HCT116 (cell line): ENCODE measurements around the gene HDAC5. TPM values are rescaled to one million over a fixed set of nuclear protein-coding genes. Genes with fewer than 3 reads are reported as not detected.

Experiments used
- ATAC-seq: fragments of 200-7000 bp; cut with Tn5 transposase; 2 replicates; pipeline ENCODE4 v1.9.1; 2020; ENCODE audit warnings: mild to moderate bottlenecking, moderate library complexity
- BruUV-seq: library from RNA; stranded (reverse); fragments of 400-500 nt; replicated peaks from 2 replicates; lab custom pipeline; 2021; lab: Mats Ljungman, UMichigan
- CTCF ChIA-PET: fragments of 300-600 bp; sonication (Branson Sonifier 250); formaldehyde crosslinking; loops from one replicate; lab custom pipeline; 2021; ENCODE audit warnings: antibody characterized with exemption; lab: Charles Lee
- POLR2A ChIA-PET: fragments of 300-600, 350-600 bp; sonication (Branson Sonifier 250); formaldehyde crosslinking; loops from one replicate; lab custom pipeline; 2021; ENCODE audit warnings: antibody characterized with exemption; lab: Charles Lee
- RAD21 ChIA-PET, 2 experiments: fragments of 300-600 bp; sonication (Branson Sonifier 250); formaldehyde crosslinking; loops; one replicate each; lab custom pipeline; 2023; ENCODE audit warnings: low total read pairs in 2 of 2; ENCODE audit not compliant: uncharacterized antibody in 2 of 2, unreplicated experiment in 2 of 2, low non-redundant PET in 1 of 2; lab: Charles Lee
- DNase-seq: peaks from one replicate; pipeline ENCODE4 v3.0.0-alpha.2; 2010; ENCODE audit warnings: low read depth, low spot score
- H2AFZ ChIP-seq: fragments of 200-600 bp; shearing (Covaris generic), sonication (generic); 2 replicates; pipeline ENCODE4 v1.6.1; 2017; ENCODE audit warnings: low read depth, mixed run types, mixed read lengths, antibody characterized with exemption, low read length; ENCODE audit not compliant: poor library complexity, severe bottlenecking
- H3K27ac ChIP-seq: 2 replicates; pipeline ENCODE4 v1.5.1; 2012; ENCODE audit warnings: low read depth, low read length
- H3K27me3 ChIP-seq: fragments of 200-600 bp; sonication (generic); 2 replicates; pipeline ENCODE4 v1.6.1; 2016; ENCODE audit warnings: mixed run types, low read length, mixed read lengths; ENCODE audit not compliant: insufficient read depth
- H3K36me3 ChIP-seq, 2 experiments: fragments of 200-500 bp in 1 of 2; fragments of 200-600 bp in 1 of 2; sonication (Bioruptor generic) in 1 of 2; sonication (generic) in 1 of 2; 2 replicates each; pipeline versions ENCODE4 v1.5.1 to v1.6.1; 2014 to 2016; ENCODE audit warnings: low read length in 2 of 2, inconsistent platforms in 1 of 2, mixed read lengths in 1 of 2, mixed run types in 1 of 2; ENCODE audit not compliant: insufficient read depth in 2 of 2, control insufficient read depth in 1 of 2
- H3K4me1 ChIP-seq, 2 experiments: fragments of 200-600 bp in 1 of 2; sonication (generic) in 1 of 2; 2 replicates each; pipeline versions ENCODE4 v1.5.1 to v1.6.1; 2012 to 2017; ENCODE audit warnings: low read length in 2 of 2, inconsistent platforms in 1 of 2, mild to moderate bottlenecking in 1 of 2, mixed read lengths in 1 of 2, mixed run types in 1 of 2, moderate library complexity in 1 of 2; ENCODE audit not compliant: insufficient read depth in 2 of 2, control insufficient read depth in 1 of 2
- H3K4me2 ChIP-seq: fragments of 200-600 bp; sonication (generic); 2 replicates; pipeline ENCODE4 v1.6.1; 2017; ENCODE audit warnings: mixed run types, low read length, mixed read lengths
- H3K4me3 ChIP-seq, 2 experiments: fragments of 200-600 bp in 1 of 2; sonication (generic) in 1 of 2; replicated peaks in 1 of 2; 2 replicates each; pipeline ENCODE4 v1.5.1; 2011 to 2016; ENCODE audit warnings: low read length in 2 of 2, control low read depth in 1 of 2, low read depth in 1 of 2, mild to moderate bottlenecking in 1 of 2, mixed read lengths in 1 of 2, mixed run types in 1 of 2
- H3K79me2 ChIP-seq: fragments of 200-600 bp; sonication (generic); 2 replicates; pipeline ENCODE4 v1.6.1; 2017; ENCODE audit warnings: mild to moderate bottlenecking, mixed run types, low read length, moderate library complexity, mixed read lengths; ENCODE audit not compliant: insufficient read depth
- H3K9ac ChIP-seq: fragments of 200-600 bp; sonication (generic); 2 replicates; pipeline ENCODE4 v1.6.1; 2016; ENCODE audit warnings: low read length, mixed read lengths
- H3K9me2 ChIP-seq: fragments of 200-600 bp; sonication (generic), shearing (Covaris generic); 2 replicates; pipeline ENCODE4 v1.6.1; 2017; ENCODE audit warnings: mixed run types, mild to moderate bottlenecking, moderate library complexity; ENCODE audit not compliant: insufficient read depth
- H3K9me3 ChIP-seq, 2 experiments: fragments of 200-500 bp in 1 of 2; fragments of 200-600 bp in 1 of 2; sonication (Bioruptor generic) in 1 of 2; sonication (generic) in 1 of 2; 2 replicates each; pipeline ENCODE4 v1.6.1; 2014 to 2017; ENCODE audit warnings: low read length in 2 of 2, mixed read lengths in 2 of 2, inconsistent platforms in 1 of 2, low read depth in 1 of 2, mild to moderate bottlenecking in 1 of 2, mixed run types in 1 of 2, moderate library complexity in 1 of 2; ENCODE audit not compliant: control insufficient read depth in 1 of 2, insufficient read depth in 1 of 2
- H4K20me1 ChIP-seq: fragments of 200-600 bp; sonication (generic), shearing (Covaris generic); 2 replicates; pipeline ENCODE4 v1.6.1; 2017; ENCODE audit warnings: mixed run types, mild to moderate bottlenecking, moderate library complexity; ENCODE audit not compliant: insufficient read depth
- CBX3 ChIP-seq: IDR thresholded peaks from 2 replicates; pipeline ENCODE4 v1.6.1; 2012; ENCODE audit warnings: low read depth
- CEBPB ChIP-seq: IDR thresholded peaks from 2 replicates; pipeline ENCODE4 v1.6.1; 2012; ENCODE audit warnings: low read depth
- CTCF ChIP-seq, 3 experiments: fragments of 200-600 bp in 1 of 3; sonication (generic) in 1 of 3; IDR thresholded peaks in 2 of 3; conservative IDR thresholded peaks in 1 of 3; 2 replicates each; pipeline ENCODE4 v1.5.1; 2012 to 2017; ENCODE audit warnings: low read depth in 2 of 3, low read length in 2 of 3, antibody characterized with exemption in 1 of 3, borderline replicate concordance in 1 of 3, control low read depth in 1 of 3, mild to moderate bottlenecking in 1 of 3, mixed read lengths in 1 of 3, mixed run types in 1 of 3, moderate library complexity in 1 of 3; ENCODE audit not compliant: insufficient read depth in 1 of 3
- EGR1 ChIP-seq: IDR thresholded peaks from 2 replicates; pipeline ENCODE4 v1.6.1; 2012; ENCODE audit warnings: low read depth
- ELF1 ChIP-seq: IDR thresholded peaks from 2 replicates; pipeline ENCODE4 v1.6.1; 2012; ENCODE audit warnings: low read depth, borderline replicate concordance
- EZH2 ChIP-seq: fragments of 200-600 bp; sonication (generic); IDR thresholded peaks from 2 replicates; pipeline ENCODE4 v1.6.1; 2017; ENCODE audit warnings: antibody characterized with exemption, mixed run types
- FOSL1 ChIP-seq: IDR thresholded peaks from 2 replicates; pipeline ENCODE4 v1.6.1; 2012; ENCODE audit warnings: low read depth
- JUND ChIP-seq: IDR thresholded peaks from 2 replicates; pipeline ENCODE4 v1.6.1; 2012
- MAX ChIP-seq: IDR thresholded peaks from 2 replicates; pipeline ENCODE4 v1.6.1; 2012
- POLR2A ChIP-seq: IDR thresholded peaks from 2 replicates; pipeline ENCODE4 v1.7.0; 2011; ENCODE audit warnings: borderline replicate concordance; ENCODE audit not compliant: insufficient read depth, insufficient read length; ENCODE audit errors: extremely low read depth
- POLR2AphosphoS5 ChIP-seq: IDR thresholded peaks from 2 replicates; pipeline ENCODE4 v1.6.1; 2011; ENCODE audit warnings: mild to moderate bottlenecking, low read depth, low read length, moderate library complexity
- RAD21 ChIP-seq: IDR thresholded peaks from 2 replicates; pipeline ENCODE4 v1.6.1; 2012; ENCODE audit warnings: low read depth, mild to moderate bottlenecking
- REST ChIP-seq: IDR thresholded peaks from 2 replicates; pipeline ENCODE4 v1.6.1; 2012; ENCODE audit warnings: low read depth
- SIN3A ChIP-seq: IDR thresholded peaks from 2 replicates; pipeline ENCODE4 v1.6.1; 2012; ENCODE audit warnings: low read depth
- SP1 ChIP-seq: IDR thresholded peaks from 2 replicates; pipeline ENCODE4 v1.6.1; 2012; ENCODE audit warnings: low read depth
- SRF ChIP-seq: IDR thresholded peaks from 2 replicates; pipeline ENCODE4 v1.6.1; 2012; ENCODE audit warnings: low read depth
- TCF7L2 ChIP-seq: IDR thresholded peaks from 2 replicates; pipeline ENCODE4 v1.7.0; 2011; ENCODE audit warnings: borderline replicate concordance, inconsistent platforms; ENCODE audit not compliant: insufficient read depth, insufficient read length; ENCODE audit errors: extremely low read depth
- YY1 ChIP-seq: IDR thresholded peaks from 2 replicates; pipeline ENCODE4 v1.6.1; 2011; ENCODE audit warnings: low read length, low read depth, moderate library complexity, mild to moderate bottlenecking; ENCODE audit not compliant: insufficient replicate concordance; ENCODE audit errors: extremely low read depth
- ZBTB33 ChIP-seq: IDR thresholded peaks from 2 replicates; pipeline ENCODE4 v1.6.1; 2011; ENCODE audit warnings: mild to moderate bottlenecking, low read length, moderate library complexity; ENCODE audit not compliant: insufficient replicate concordance; ENCODE audit errors: extremely low read depth
- ZFX ChIP-seq: fragments of 450-650 bp; IDR thresholded peaks from 2 replicates; pipeline ENCODE4 v1.6.1; 2017
- intact Hi-C: fragments of 100-400 bp; cut with micrococcal nuclease; formaldehyde crosslinking; loops from 2 replicates; pipeline ENCODE4 v1.10.0; 2022
- total RNA-seq: library from RNA; stranded (reverse); gene quantifications from one replicate; pipeline ENCODE4 v1.2.1, GENCODE V29; 2021; ENCODE audit not compliant: unreplicated experiment

HDAC5 gene
- total RNA-seq, 1 experiment from 2014 or later: 32.9 TPM

- ChIA-PET POLR2A (interaction anchor here (0.6 to 1.6 kb wide), 4 partner anchors 45 to 220 kb away, joined by 3 read pairs; partner anchors contain the start of gene HDAC5), RAD21 (no interaction called here)
- no peaks in the 10 kb centered on the region for H3K27me3 ChIP-seq
- ATAC-seq (no peak), DNase-seq (no peak)
- H3K9ac ChIP-seq: peak overlapping the region; percentile 99
- H4K20me1 ChIP-seq: peaks cover under 1% of the 10 kb centered on the region; the same call in 1 of the 2 replicates
- H3K4me2 ChIP-seq: peak overlapping the region; percentile 99
- H3K4me1 ChIP-seq: peaks cover 14 to 35% of the 10 kb centered on the region in 2 experiments
- intact Hi-C loops: no loop called here
- TSS peak; percentile 42 for BruUV-seq
- TF ChIP-seq EGR1 (no peak), TCF7L2 (no peak), CEBPB (no peak), CBX3 (no peak), ZBTB33 (no peak), ZFX (no peak), REST (no peak), JUND (no peak), CTCF (IDR thresholded peaks at IDR 0.05 in 2 of 3, conservative IDR thresholded peaks at IDR 0.05 in 1 of 3; ENCODE audit: borderline replicate concordance in 1 of 3, insufficient read depth in 1 of 3, low read depth in 2 of 3, low read length in 2 of 3) (no peak), SIN3A (no peak), POLR2A (no peak), POLR2AphosphoS5 (no peak), FOSL1 (no peak), SP1 (no peak), RAD21 (no peak), MAX (no peak), EZH2 (no peak), ELF1 (no peak), SRF (no peak), YY1 (no peak)
- TF ChIP-seq, all 23 proteins: peak for 0
- Histone ChIP-seq H3K27ac (peak overlapping the region; percentile 93), H2AFZ (no peak overlapping the region), H3K36me3 (peaks cover 26 to 32% of the 10 kb centered on the region in 2 experiments), H3K79me2 (peaks cover 59% of the 10 kb centered on the region), H3K9me2 (no peaks in the 10 kb centered on the region), H3K4me3 (peak overlapping the region; percentile 98 to 99), H3K9me3 (no peaks in the 10 kb centered on the region)
- CTCF ChIA-PET: no interaction called here
Measured at GRCh38 chr17:44065668-44066203, 57.7 kb downstream of the HDAC5 start.
